Diencephalon (tissue), 1 donor: ENCODE results near the gene SLC1A7. TPM values are rescaled to one million over a fixed set of nuclear protein-coding genes. Genes with fewer than 3 reads are reported as not detected.

Experiments
- small RNA-seq: library from RNA; depleted of rRNA; stranded (forward); fragments of <200 nt; gene quantifications from one replicate; pipeline ENCODE3, GENCODE V24; 2014
- total RNA-seq: library from RNA; depleted of rRNA; stranded (reverse); fragments of >200 nt; gene quantifications from one replicate; pipeline ENCODE4 v1.2.3, GENCODE V29; 2014

SLC1A7 gene
- total RNA-seq, result not detected

GRCh38 chr1:53142226-53142853 is at the start of gene SLC1A7:
Gene SLC1A7 (minus strand): TSS chr1:53142638. CDS start chr1:53142449, 189 bp downstream.

GRCh38 chr1:53061859-53062707 is 80.4 kb downstream of the SLC1A7 start, which contains the start of gene PODN:
Gene PODN (plus strand): TSS chr1:53062213. CDS start chr1:53069856, 7,643 bp downstream.

Small RNA genes lying within 50 kb of the gene (small RNA-seq; reads per million reads assigned to genes)
- gene HIGD1AP11, result not detected

Other genes starting within 250 kb of the SLC1A7 start
- gene ECHDC2, start 220.9 kb downstream of the SLC1A7 start, total RNA-seq, result 12.0 TPM
- gene SCP2, start 215.4 kb downstream of the SLC1A7 start, total RNA-seq, result 97.6 TPM
- gene PODN, start 80.4 kb downstream of the SLC1A7 start, total RNA-seq, result 1.2 TPM
- 6.9 TPM for gene CPT2, start 54.2 kb upstream of the SLC1A7 start, total RNA-seq
- 41.3 TPM for gene CZIB, start 78.0 kb upstream of the SLC1A7 start, total RNA-seq
- 28.6 TPM for gene MAGOH, start 95.9 kb upstream of the SLC1A7 start, total RNA-seq
- gene LRP8, start 185.4 kb upstream of the SLC1A7 start, total RNA-seq, result 71.0 TPM